GM10248 (cell line): ENCODE data around the gene PALLD.

Experiments used
- CTCF ChIA-PET: fragments of 300-600 bp; sonication (Branson Sonifier 250); formaldehyde crosslinking; extraction: SDS; loops from one replicate; lab custom pipeline; 2021; ENCODE audit warnings: antibody characterized with exemption; lab: Yijun Ruan, JAX
- POLR2A ChIA-PET: fragments of 350-650 bp; sonication (Branson Sonifier 250); formaldehyde crosslinking; extraction: SDS; loops from one replicate; lab custom pipeline; 2020; ENCODE audit warnings: antibody characterized with exemption; lab: Yijun Ruan, JAX
- DNase-seq: peaks from one replicate; pipeline ENCODE4 v3.0.0; 2012; ENCODE audit errors: extremely low spot score
- CTCF ChIP-seq: IDR thresholded peaks from 2 replicates; pipeline ENCODE4 v1.5.1; 2012; ENCODE audit warnings: mild to moderate bottlenecking, low read depth; ENCODE audit errors: extremely low read depth, missing control alignments, control extremely low read depth

PALLD gene

GRCh38 chr4:168605411-168605810, 108.6 kb downstream of the PALLD start:
- no peak for TF ChIP-seq CTCF
- DNase-seq: no peak
- POLR2A ChIA-PET: no interaction called here
- CTCF ChIA-PET: interaction anchor here (1.2 kb wide), 1 partner anchor 31 kb away, joined by 3 read pairs; no protein-coding TSS in a partner anchor

- POLR2A ChIA-PET: no interaction called here
These were observed 110.4 kb downstream of the PALLD start for GRCh38 chr4:168607215-168607614.

GRCh38 chr4:168608771-168609170, 111.9 kb downstream of the PALLD start:
- no peak for DNase-seq
- no peak for TF ChIP-seq CTCF
- ChIA-PET POLR2A (no interaction called here), CTCF (no interaction called here)

More at GRCh38 chr4:168607215-168607614, 110.4 kb downstream of the PALLD start:
- TF ChIP-seq CTCF: no peak
- CTCF ChIA-PET: no interaction called here
- DNase-seq: no peak

- ChIA-PET CTCF (no interaction called here), POLR2A (no interaction called here)
- DNase-seq: no peak
- no peak for TF ChIP-seq CTCF
These were observed 112.5 kb downstream of the PALLD start for GRCh38 chr4:168609369-168609768.

- no peak for TF ChIP-seq CTCF
- ChIA-PET POLR2A (no interaction called here), CTCF (interaction anchor here (0.9 to 1.5 kb wide), 3 partner anchors 13 to 121 kb away, joined by 3 to 4 read pairs (median 3); no protein-coding TSS in a partner anchor)
- no peak for DNase-seq
These were observed 114.2 kb downstream of the PALLD start for GRCh38 chr4:168610911-168611530.

GRCh38 chr4:168612450-168613135, 115.7 kb downstream of the PALLD start:
- DNase-seq: no peak
- POLR2A ChIA-PET: no interaction called here
- TF ChIP-seq CTCF: no peak
- CTCF ChIA-PET: no interaction called here
